ENCODE data around the gene SSX2IP. TPM values are rescaled to one million over a fixed set of nuclear protein-coding genes. Genes with fewer than 3 reads are reported as not detected.

The SSX2IP gene
- total RNA-seq, 1 experiment from 2014 or later, result 20.8 TPM

DNA sequence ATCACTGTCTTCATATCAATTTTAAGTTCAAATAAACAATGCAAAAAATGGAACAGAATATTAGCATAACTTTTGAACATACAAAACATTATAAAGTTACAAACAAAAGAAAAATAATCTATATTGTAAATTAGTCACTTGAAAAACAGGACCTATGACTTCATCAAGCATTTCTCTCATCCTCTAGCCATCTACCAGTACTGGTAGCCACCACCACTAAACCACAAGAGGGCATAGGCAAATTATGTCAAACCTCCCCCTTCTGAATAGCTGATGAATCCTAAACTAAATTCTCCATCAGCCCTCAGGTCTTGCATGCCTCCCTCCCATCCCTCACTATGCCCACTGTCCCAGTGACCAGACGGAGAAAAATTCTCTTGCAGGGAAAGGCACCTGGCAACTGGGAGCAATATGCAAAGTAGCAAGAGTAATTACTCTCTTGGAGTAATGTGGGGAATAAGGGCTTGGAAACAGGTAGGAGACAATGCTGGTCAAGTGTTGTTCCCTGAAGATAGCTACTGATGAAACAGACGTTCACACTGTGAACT is 37.1 kb downstream of the SSX2IP start:
- H3K27me3 Mint-ChIP-seq (ENCODE audit: low read depth), result no peaks in the 10 kb centered on the region
- no peaks in the 10 kb centered on the region for H3K9me3 Mint-ChIP-seq
- no peaks in the 10 kb centered on the region for H3K4me1 Mint-ChIP-seq
- ChIA-PET CTCF (interaction anchor here (0.8 to 2.2 kb wide), 4 partner anchors 28 to 129 kb away, joined by 3 to 12 read pairs (median 4); no protein-coding TSS in a partner anchor), POLR2A (no interaction called here)
- peaks cover 37% of the 10 kb centered on the region for H3K36me3 Mint-ChIP-seq
- TF ChIP-seq E2F5 (CRISPR knock-in tag; IDR thresholded peaks at IDR 0.05) (no peak), ZNF263 (CRISPR knock-in tag; IDR thresholded peaks at IDR 0.05; ENCODE audit: low read depth) (no peak), KAT7 (CRISPR knock-in tag; IDR thresholded peaks at IDR 0.05; ENCODE audit: borderline replicate concordance) (no peak), TCF7 (CRISPR knock-in tag; IDR thresholded peaks at IDR 0.05; ENCODE audit: low read depth) (no peak), ATF1 (CRISPR knock-in tag; IDR thresholded peaks at IDR 0.05) (no peak)
- TF ChIP-seq, protein P1, sequence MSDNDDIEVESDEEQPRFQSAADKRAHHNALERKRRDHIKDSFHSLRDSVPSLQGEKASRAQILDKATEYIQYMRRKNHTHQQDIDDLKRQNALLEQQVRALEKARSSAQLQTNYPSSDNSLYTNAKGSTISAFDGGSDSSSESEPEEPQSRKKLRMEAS (CRISPR knock-in tag; IDR thresholded peaks at IDR 0.05), result no peak
- DNase-seq (ENCODE audit: low spot score), result no peak
- H3K4me3 Mint-ChIP-seq, result no peak overlapping the region
- no peak overlapping the region for H3K27ac Mint-ChIP-seq
- ATAC-seq, result no peak

GRCh38 chr1:84644472-84644871 is 45.8 kb downstream of the SSX2IP start:
- Mint-ChIP-seq H3K36me3 (peaks cover 5% of the 10 kb centered on the region; the same call in 1 of the 2 replicates), H3K9me3 (no peaks in the 10 kb centered on the region), H3K4me1 (no peaks in the 10 kb centered on the region), H3K27ac (no peak overlapping the region), H3K4me3 (no peak overlapping the region), H3K27me3 (ENCODE audit: low read depth) (no peaks in the 10 kb centered on the region)
- DNase-seq (ENCODE audit: low spot score) (no peak), ATAC-seq (no peak)
- POLR2A ChIA-PET, result no interaction called here
- CTCF ChIA-PET, result interaction anchor here (1.2 kb wide), 1 partner anchor 80 kb away, joined by 4 read pairs; no protein-coding TSS in a partner anchor
- TF ChIP-seq RELA (CRISPR knock-in tag; IDR thresholded peaks at IDR 0.05; ENCODE audit: borderline replicate concordance), result no peak
- TF ChIP-seq, protein P2, sequence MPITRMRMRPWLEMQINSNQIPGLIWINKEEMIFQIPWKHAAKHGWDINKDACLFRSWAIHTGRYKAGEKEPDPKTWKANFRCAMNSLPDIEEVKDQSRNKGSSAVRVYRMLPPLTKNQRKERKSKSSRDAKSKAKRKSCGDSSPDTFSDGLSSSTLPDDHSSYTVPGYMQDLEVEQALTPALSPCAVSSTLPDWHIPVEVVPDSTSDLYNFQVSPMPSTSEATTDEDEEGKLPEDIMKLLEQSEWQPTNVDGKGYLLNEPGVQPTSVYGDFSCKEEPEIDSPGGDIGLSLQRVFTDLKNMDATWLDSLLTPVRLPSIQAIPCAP (CRISPR knock-in tag; IDR thresholded peaks at IDR 0.05), result no peak
- TF ChIP-seq, protein P3, sequence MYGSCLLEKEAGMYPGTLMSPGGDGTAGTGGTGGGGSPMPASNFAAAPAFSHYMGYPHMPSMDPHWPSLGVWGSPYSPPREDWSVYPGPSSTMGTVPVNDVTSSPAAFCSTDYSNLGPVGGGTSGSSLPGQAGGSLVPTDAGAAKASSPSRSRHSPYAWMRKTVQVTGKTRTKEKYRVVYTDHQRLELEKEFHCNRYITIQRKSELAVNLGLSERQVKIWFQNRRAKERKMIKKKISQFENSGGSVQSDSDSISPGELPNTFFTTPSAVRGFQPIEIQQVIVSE (CRISPR knock-in tag; IDR thresholded peaks at IDR 0.05; ENCODE audit: borderline replicate concordance), result no peak
- no peak for TF ChIP-seq ZNF138 (CRISPR knock-in tag; conservative IDR thresholded peaks at IDR 0.05)
- TF ChIP-seq ESRRA (CRISPR knock-in tag; IDR thresholded peaks at IDR 0.05; ENCODE audit: borderline replicate concordance), result no peak
- no peak for TF ChIP-seq SP1 (CRISPR knock-in tag; conservative IDR thresholded peaks at IDR 0.05)
- TF ChIP-seq ZNF416 (CRISPR knock-in tag; IDR thresholded peaks at IDR 0.05), result no peak

GRCh38 chr1:84643183-84643582 is 47.1 kb downstream of the SSX2IP start:
- ATAC-seq (no peak), DNase-seq (ENCODE audit: low spot score) (no peak)
- Mint-ChIP-seq H3K4me1 (no peaks in the 10 kb centered on the region), H3K27me3 (ENCODE audit: low read depth) (no peaks in the 10 kb centered on the region), H3K27ac (no peak overlapping the region), H3K4me3 (no peak overlapping the region), H3K9me3 (no peaks in the 10 kb centered on the region), H3K36me3 (peaks cover 5% of the 10 kb centered on the region; the same call in 1 of the 2 replicates)
- POLR2A ChIA-PET, result no interaction called here
- CTCF ChIA-PET, result no interaction called here
- TF ChIP-seq ETV6 (CRISPR knock-in tag; IDR thresholded peaks at IDR 0.05) (no peak), ZNF138 (CRISPR knock-in tag; conservative IDR thresholded peaks at IDR 0.05) (no peak), E2F1 (CRISPR knock-in tag; IDR thresholded peaks at IDR 0.05) (no peak), ZNF416 (CRISPR knock-in tag; IDR thresholded peaks at IDR 0.05) (no peak)

- Mint-ChIP-seq H3K4me3 (no peak overlapping the region), H3K9me3 (no peaks in the 10 kb centered on the region), H3K4me1 (no peaks in the 10 kb centered on the region), H3K27me3 (ENCODE audit: low read depth) (no peaks in the 10 kb centered on the region), H3K27ac (no peak overlapping the region), H3K36me3 (peaks cover 5% of the 10 kb centered on the region; the same call in 1 of the 2 replicates)
- ATAC-seq, result no peak
- ChIA-PET CTCF (interaction anchor here (1.1 kb wide), 1 partner anchor 82 kb away, joined by 4 read pairs; no protein-coding TSS in a partner anchor), POLR2A (no interaction called here)
- DNase-seq (ENCODE audit: low spot score), result no peak
- TF ChIP-seq FOXP1 (CRISPR knock-in tag; IDR thresholded peaks at IDR 0.05; ENCODE audit: borderline replicate concordance) (no peak), CBFB (CRISPR knock-in tag; IDR thresholded peaks at IDR 0.05; ENCODE audit: low read depth) (no peak), MYBL2 (CRISPR knock-in tag; IDR thresholded peaks at IDR 0.05) (no peak), ZNF416 (CRISPR knock-in tag; IDR thresholded peaks at IDR 0.05) (no peak), CREM (CRISPR knock-in tag; IDR thresholded peaks at IDR 0.05) (no peak), E2F1 (CRISPR knock-in tag; IDR thresholded peaks at IDR 0.05) (no peak), ZNF396 (CRISPR knock-in tag; IDR thresholded peaks at IDR 0.05; ENCODE audit: borderline replicate concordance) (no peak)
- TF ChIP-seq, protein P3 (CRISPR knock-in tag; IDR thresholded peaks at IDR 0.05; ENCODE audit: borderline replicate concordance), result no peak
Measured at GRCh38 chr1:84642774-84643173, 47.5 kb downstream of the SSX2IP start.
